Gastrocnemius medialis (tissue), 4 donors: ENCODE measurements around the gene LRRC27.

Experiments
- POLR2A ChIP-seq, 2 donors: fragments of 450-650 bp; IDR thresholded peaks; one replicate each; pipeline ENCODE4 v1.6.1; 2017; ENCODE audit warnings: antibody characterized with exemption in 2 of 2, mild to moderate bottlenecking in 2 of 2, moderate library complexity in 2 of 2
- TF ChIP-seq, protein P1 (sequence below), 5 experiments: fragments of 450-650 bp in 3 of 5; fragments of 200-600 bp in 2 of 5; sonication (generic) in 2 of 5; IDR thresholded peaks in 4 of 5; conservative IDR thresholded peaks in 1 of 5; 1 replicate in 4 of 5; 2 replicates in 1 of 5; pipeline ENCODE4 v1.5.1; 2016 to 2019; ENCODE audit warnings: antibody characterized with exemption in 5 of 5, mild to moderate bottlenecking in 3 of 5, moderate library complexity in 3 of 5

DNA sequence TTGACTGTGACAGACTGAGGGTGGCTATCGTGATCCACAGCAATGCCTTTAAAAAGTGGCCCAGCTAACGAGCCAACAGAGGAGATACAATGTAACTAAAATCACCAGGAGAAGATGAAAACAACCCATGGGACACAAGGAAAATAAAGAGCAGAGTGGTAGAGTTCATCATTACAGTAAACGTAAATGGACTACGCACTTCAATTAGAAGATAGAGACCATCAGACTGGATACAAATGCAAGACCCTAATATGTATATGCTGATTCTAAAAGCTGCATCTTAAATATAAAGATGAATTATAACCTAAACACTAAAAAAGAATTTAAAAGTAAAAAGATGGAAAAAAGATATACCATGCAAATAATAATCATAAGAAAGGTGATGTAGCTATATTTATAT is 17.7 kb upstream of the LRRC27 start:
- TF ChIP-seq, protein P1, sequence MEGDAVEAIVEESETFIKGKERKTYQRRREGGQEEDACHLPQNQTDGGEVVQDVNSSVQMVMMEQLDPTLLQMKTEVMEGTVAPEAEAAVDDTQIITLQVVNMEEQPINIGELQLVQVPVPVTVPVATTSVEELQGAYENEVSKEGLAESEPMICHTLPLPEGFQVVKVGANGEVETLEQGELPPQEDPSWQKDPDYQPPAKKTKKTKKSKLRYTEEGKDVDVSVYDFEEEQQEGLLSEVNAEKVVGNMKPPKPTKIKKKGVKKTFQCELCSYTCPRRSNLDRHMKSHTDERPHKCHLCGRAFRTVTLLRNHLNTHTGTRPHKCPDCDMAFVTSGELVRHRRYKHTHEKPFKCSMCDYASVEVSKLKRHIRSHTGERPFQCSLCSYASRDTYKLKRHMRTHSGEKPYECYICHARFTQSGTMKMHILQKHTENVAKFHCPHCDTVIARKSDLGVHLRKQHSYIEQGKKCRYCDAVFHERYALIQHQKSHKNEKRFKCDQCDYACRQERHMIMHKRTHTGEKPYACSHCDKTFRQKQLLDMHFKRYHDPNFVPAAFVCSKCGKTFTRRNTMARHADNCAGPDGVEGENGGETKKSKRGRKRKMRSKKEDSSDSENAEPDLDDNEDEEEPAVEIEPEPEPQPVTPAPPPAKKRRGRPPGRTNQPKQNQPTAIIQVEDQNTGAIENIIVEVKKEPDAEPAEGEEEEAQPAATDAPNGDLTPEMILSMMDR (IDR thresholded peaks at IDR 0.05 in 4 of 5, conservative IDR thresholded peaks at IDR 0.05 in 1 of 5), result no peak
- TF ChIP-seq POLR2A (IDR thresholded peaks at IDR 0.05), result no peak
